HG02759 (cell line): ENCODE results near the gene TENT5A.

Experiments
- ATAC-seq: cut with Tn5 transposase; IDR thresholded peaks from one replicate; pipeline ENCODE4 v1.9.1; 2021; ENCODE audit warnings: mild to moderate bottlenecking, moderate library complexity; ENCODE audit not compliant: unreplicated experiment

Gene TENT5A

GRCh38 chr6:81720427-81720826 is 32.1 kb downstream of the TENT5A start:
- no peak for ATAC-seq

- ATAC-seq, result no peak
Measured at GRCh38 chr6:81718126-81718525, 34.4 kb downstream of the TENT5A start.

- ATAC-seq, result no peak
Measured at GRCh38 chr6:81714684-81715083, 37.8 kb downstream of the TENT5A start.

GRCh38 chr6:81713205-81713604 is 39.3 kb downstream of the TENT5A start:
- ATAC-seq, result no peak

- ATAC-seq, result no peak
Measured at GRCh38 chr6:81708113-81708699, 44.3 kb downstream of the TENT5A start.

- no peak for ATAC-seq
Measured at GRCh38 chr6:81704700-81705099, 47.8 kb downstream of the TENT5A start.

GRCh38 chr6:81700414-81700813 is 52.1 kb downstream of the TENT5A start:
- no peak for ATAC-seq

- ATAC-seq, result no peak
Measured at GRCh38 chr6:81697559-81697958, 54.9 kb downstream of the TENT5A start.

- ATAC-seq, result no peak
Measured at GRCh38 chr6:81696524-81696923, 56.0 kb downstream of the TENT5A start.
